Suprapubic skin (tissue), 4 donors: ENCODE results near the gene MUC5AC. TPM values are rescaled to one million over a fixed set of nuclear protein-coding genes. Genes with fewer than 3 reads are reported as not detected.

Experiments used
- DNase-seq, 2 donors: peaks; one replicate each; pipeline ENCODE4 v3.0.0-alpha.2; 2019; ENCODE audit warnings: low spot score in 2 of 2
- H3K27ac ChIP-seq: fragments of 200-600 bp; sonication (generic); one replicate; pipeline ENCODE4 v1.5.1; 2019
- H3K27me3 ChIP-seq: fragments of 200-600 bp; sonication (generic); one replicate; pipeline ENCODE4 v1.5.1; 2019
- H3K36me3 ChIP-seq: fragments of 200-600 bp; sonication (generic); one replicate; pipeline ENCODE4 v1.5.1; 2019
- H3K4me1 ChIP-seq: fragments of 200-600 bp; sonication (generic); one replicate; pipeline ENCODE4 v1.5.1; 2019
- H3K4me3 ChIP-seq: fragments of 200-600 bp; sonication (generic); one replicate; pipeline ENCODE4 v1.5.1; 2019; ENCODE audit warnings: mild to moderate bottlenecking
- H3K9me3 ChIP-seq: fragments of 200-600 bp; sonication (generic); one replicate; pipeline ENCODE4 v1.5.1; 2019
- EP300 ChIP-seq: sonication (generic); formaldehyde crosslinking; IDR thresholded peaks from one replicate; pipeline ENCODE4 v1.6.1; 2017; ENCODE audit warnings: antibody characterized with exemption
- POLR2A ChIP-seq, 2 donors: fragments of 450-650 bp; IDR thresholded peaks; one replicate each; pipeline ENCODE4 v1.6.1; 2017; ENCODE audit warnings: antibody characterized with exemption in 2 of 2, mild to moderate bottlenecking in 2 of 2, moderate library complexity in 2 of 2
- POLR2AphosphoS5 ChIP-seq, 3 donors: sonication (generic); formaldehyde crosslinking; IDR thresholded peaks; one replicate each; pipeline ENCODE4 v1.6.1; 2017; ENCODE audit warnings: antibody characterized with exemption in 3 of 3
- WGBS: methylation state at CpG from one replicate; pipeline ENCODE4 v1.1.5; 2018; 5-methylcytosine and 5-hydroxymethylcytosine counted together
- total RNA-seq, 4 donors: library from RNA; depleted of rRNA; stranded (reverse); fragments of >200 nt; gene quantifications; one replicate each; pipeline ENCODE4 v1.1.0, GENCODE V29; 2016
- TF ChIP-seq, protein P1 (sequence below), 2 donors: fragments of 200-600 bp in 1 of 2; fragments of 450-650 bp in 1 of 2; sonication (generic) in 1 of 2; IDR thresholded peaks; one replicate each; pipeline ENCODE4 v1.5.1; 2016 to 2019; ENCODE audit warnings: antibody characterized with exemption in 2 of 2, mild to moderate bottlenecking in 1 of 2, moderate library complexity in 1 of 2

Gene MUC5AC
- total RNA-seq, 4 donors from 2014 or later: not detected

DNA sequence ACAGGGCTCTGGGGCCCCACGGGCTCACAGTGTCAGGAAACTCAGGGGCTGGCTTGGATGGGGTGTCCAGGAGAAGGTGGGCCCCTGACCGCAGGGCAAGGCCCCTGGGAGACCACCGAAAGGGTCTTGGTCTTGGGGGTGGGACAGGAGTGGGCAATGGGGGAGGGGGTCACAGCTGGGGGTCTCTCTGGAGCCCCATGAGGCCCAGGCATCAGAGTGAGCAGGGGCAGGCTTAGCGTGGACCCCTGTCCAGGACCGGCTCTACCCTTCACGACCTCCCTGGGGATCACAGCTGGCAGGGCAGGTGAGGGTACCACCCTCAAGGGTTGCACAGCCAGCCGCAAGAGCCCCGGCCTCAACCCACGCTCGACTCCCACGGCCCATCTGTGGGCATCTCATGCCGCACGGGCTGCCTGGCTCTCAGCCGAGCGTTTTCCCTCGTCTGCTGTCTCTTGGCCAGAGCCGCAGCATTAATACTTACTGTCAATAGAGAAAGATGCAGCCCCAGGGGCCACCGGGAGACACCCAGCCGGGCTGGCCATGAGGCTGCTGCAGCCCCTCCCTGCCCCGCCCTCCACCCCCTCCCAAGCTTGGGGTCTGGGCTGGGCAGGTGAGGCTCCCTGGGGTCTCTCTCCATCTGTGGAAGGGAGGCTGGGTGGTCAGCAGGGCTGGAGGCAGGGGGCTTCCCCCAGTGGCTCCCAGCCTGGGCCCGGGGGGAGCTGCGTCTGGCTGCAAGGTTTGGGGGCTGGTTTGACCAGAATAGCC, 65.8 kb downstream of the MUC5AC start:
- no peaks in the 10 kb centered on the region for H3K9me3 ChIP-seq
- peaks cover 97% of the 10 kb centered on the region for H3K27me3 ChIP-seq
- H3K36me3 ChIP-seq: no peaks in the 10 kb centered on the region
- TF ChIP-seq EP300: no peak
- TF ChIP-seq, protein P1, sequence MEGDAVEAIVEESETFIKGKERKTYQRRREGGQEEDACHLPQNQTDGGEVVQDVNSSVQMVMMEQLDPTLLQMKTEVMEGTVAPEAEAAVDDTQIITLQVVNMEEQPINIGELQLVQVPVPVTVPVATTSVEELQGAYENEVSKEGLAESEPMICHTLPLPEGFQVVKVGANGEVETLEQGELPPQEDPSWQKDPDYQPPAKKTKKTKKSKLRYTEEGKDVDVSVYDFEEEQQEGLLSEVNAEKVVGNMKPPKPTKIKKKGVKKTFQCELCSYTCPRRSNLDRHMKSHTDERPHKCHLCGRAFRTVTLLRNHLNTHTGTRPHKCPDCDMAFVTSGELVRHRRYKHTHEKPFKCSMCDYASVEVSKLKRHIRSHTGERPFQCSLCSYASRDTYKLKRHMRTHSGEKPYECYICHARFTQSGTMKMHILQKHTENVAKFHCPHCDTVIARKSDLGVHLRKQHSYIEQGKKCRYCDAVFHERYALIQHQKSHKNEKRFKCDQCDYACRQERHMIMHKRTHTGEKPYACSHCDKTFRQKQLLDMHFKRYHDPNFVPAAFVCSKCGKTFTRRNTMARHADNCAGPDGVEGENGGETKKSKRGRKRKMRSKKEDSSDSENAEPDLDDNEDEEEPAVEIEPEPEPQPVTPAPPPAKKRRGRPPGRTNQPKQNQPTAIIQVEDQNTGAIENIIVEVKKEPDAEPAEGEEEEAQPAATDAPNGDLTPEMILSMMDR (IDR thresholded peaks at IDR 0.05): no peak
- TF ChIP-seq POLR2AphosphoS5 (IDR thresholded peaks at IDR 0.05): no peak
- TF ChIP-seq POLR2A (IDR thresholded peaks at IDR 0.05): no peak
- peak; percentile 57 to 72 for DNase-seq
- 64% methylated on average over 4 of the region's 22 CpGs for WGBS
- peaks cover 8% of the 10 kb centered on the region for H3K4me1 ChIP-seq
- H3K27ac ChIP-seq: no peak overlapping the region
- H3K4me3 ChIP-seq: no peak overlapping the region

DNA sequence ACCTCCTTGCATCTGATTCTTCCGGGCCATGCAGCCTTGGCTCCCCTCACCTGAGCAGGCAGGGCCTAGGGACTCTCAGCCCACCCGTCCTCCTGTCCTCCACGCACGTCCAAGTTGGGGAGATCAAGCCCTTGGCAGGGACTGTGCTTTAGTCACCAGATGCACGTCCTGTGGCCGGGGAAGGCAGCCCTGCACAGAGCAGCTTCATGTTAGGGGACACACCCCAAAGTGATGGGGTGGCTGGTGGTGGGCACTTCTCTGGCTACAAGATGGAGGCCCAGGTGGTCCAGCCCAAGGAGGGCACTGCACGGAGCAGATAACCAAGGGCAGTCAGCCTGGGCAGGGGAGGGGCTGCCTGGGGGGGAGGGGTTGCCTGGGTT, 66.3 kb downstream of the MUC5AC start:
- peaks cover 8% of the 10 kb centered on the region for H3K4me1 ChIP-seq
- WGBS: 0% methylated on average over 1 of the region's 7 CpGs
- H3K27me3 ChIP-seq: peaks cover 97% of the 10 kb centered on the region
- no peaks in the 10 kb centered on the region for H3K36me3 ChIP-seq
- H3K4me3 ChIP-seq: no peak overlapping the region
- DNase-seq: peak; percentile 52 to 75
- H3K27ac ChIP-seq: no peak overlapping the region
- no peaks in the 10 kb centered on the region for H3K9me3 ChIP-seq
- TF ChIP-seq POLR2A (IDR thresholded peaks at IDR 0.05): no peak

DNA sequence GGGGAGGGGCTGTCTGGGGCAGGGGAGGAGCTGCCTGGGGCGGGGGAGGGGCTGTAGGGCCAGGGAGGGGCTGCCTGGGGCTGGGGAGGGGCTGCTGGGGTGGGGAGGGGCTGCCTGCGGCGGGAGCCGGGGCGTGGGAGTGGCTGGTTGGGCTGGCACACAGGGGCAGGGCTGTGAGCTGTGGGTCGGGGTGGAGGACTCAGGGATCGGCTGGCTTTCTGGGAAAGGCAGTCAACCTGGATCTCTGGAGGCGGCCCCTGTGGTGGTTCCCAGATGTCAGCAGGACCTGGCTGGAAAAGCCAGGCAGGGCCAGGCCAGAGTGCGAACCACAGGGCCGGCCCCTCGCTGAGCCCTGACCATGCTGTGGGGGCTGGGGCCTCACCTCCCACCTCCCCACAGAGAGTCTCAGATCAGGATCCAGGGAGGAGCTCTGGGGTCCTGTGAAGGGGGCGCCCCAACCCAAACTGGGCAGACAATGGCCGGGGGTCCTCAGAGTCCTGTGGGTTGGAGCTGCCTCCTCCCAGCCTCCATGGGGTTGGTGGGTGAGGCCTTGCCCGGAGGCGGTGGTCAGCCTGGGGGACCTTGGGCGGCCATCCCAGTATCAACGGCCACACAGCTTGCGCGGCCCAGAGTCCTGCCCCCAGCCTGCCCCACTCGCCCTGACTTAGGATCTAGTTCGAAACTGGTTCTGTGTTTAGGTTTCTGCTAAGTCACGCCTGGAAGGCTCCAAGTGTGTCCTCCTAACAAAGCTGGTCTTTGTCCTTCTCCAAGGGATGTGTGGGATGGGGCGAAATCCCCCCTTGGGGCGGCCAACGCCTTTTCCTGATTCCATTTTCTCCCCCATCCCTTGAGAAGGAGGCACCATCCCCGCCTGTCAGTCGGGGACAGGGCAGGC, 67.0 kb downstream of the MUC5AC start:
- Histone ChIP-seq H3K36me3 (no peaks in the 10 kb centered on the region), H3K27ac (no peak overlapping the region), H3K4me3 (no peak overlapping the region), H3K27me3 (peaks cover 97% of the 10 kb centered on the region), H3K4me1 (peaks cover 8% of the 10 kb centered on the region), H3K9me3 (no peaks in the 10 kb centered on the region)
- TF ChIP-seq POLR2AphosphoS5 (IDR thresholded peaks at IDR 0.05) (no peak), POLR2A (IDR thresholded peaks at IDR 0.05) (no peak), EP300 (no peak)
- TF ChIP-seq, protein P1 (IDR thresholded peaks at IDR 0.05): no peak
- DNase-seq: peak; percentile 59 to 70
- WGBS: 40% methylated on average over 11 of the region's 27 CpGs

DNA sequence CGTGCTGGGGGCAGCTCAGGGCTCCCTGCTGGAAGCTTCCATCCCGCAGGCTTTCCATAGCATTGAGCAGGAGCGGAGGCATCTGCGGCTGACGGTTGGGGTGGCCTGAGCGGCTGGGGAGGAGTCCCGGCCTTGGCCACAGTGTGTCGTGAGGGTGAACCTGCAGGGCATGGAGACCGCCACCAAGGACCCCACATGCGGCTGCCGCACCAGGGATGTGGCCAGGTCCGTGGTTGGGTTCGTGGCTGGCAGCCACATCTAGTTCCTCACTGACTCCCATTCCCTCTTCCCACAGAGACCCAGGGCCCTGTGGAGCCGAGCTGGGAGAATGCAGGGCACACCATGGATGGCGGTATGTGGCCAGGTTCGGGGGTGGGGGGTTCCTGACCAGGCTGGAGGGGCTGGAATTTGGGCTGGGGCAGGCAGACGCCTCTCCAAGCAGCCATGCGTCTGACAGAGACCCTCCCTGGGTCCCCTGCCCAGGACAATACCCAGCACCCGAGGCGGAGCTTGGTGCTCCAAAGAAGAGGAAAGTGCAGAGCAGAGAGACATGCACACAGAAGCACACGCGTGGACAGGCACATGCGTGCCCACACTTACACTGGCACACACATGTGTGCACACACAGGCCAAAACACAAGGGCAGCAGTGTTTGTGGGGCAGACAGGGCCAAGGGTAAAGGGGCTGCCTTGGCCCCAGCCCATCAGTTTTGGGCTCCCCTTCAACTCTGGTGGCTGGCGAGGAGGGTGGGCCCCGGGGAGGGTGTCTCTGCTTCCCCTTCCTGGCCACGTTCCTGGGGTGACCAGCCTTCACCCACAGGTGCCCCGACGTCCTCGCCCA, 67.9 kb downstream of the MUC5AC start:
- Histone ChIP-seq H3K36me3 (no peaks in the 10 kb centered on the region), H3K4me1 (peaks cover 8% of the 10 kb centered on the region), H3K27me3 (peaks cover 98% of the 10 kb centered on the region), H3K27ac (no peak overlapping the region), H3K9me3 (no peaks in the 10 kb centered on the region), H3K4me3 (no peak overlapping the region)
- TF ChIP-seq, protein P1 (IDR thresholded peaks at IDR 0.05): no peak
- TF ChIP-seq POLR2AphosphoS5 (IDR thresholded peaks at IDR 0.05) (no peak), EP300 (no peak), POLR2A (IDR thresholded peaks at IDR 0.05) (no peak)
- WGBS: 76% methylated on average over 15 of the region's 29 CpGs
- DNase-seq: peak; percentile 52 to 67

DNA sequence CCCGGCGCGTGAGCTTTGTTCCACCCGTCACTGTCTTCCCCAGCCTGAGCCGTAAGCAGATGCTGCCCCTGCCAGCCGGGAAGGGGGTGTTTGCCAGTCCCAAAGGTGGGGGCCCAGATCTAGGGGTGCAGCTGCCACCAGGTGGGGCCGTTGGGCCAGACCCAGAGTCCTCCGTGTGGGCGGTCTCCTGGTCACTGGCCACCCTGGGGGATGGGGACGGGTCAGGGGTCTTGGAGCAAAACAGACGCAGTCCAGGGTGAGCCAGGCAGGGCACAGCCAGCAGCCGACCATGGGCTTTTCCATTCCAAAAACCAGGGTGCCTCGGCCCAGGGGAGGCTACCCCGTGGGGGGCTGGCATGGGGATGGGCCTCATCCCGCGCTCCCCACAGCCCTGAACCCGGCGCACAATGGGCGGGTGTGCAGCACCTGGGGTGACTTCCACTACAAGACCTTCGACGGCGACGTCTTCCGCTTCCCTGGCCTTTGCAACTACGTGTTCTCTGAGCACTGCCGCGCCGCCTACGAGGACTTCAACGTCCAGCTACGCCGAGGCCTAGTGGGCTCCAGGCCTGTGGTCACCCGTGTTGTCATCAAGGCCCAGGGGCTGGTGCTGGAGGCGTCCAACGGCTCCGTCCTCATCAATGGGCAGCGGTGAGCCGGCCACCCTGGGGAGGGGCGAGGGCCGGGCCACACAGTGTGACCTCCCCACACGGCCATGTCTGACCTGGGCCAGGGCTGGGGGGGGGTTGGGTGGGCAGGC, 68.7 kb downstream of the MUC5AC start:
- H3K36me3 ChIP-seq: no peaks in the 10 kb centered on the region
- 72% methylated on average over 20 of the region's 41 CpGs for WGBS
- H3K9me3 ChIP-seq: no peaks in the 10 kb centered on the region
- H3K4me1 ChIP-seq: peaks cover 8% of the 10 kb centered on the region
- DNase-seq: peak; percentile 62 to 67
- TF ChIP-seq POLR2A (IDR thresholded peaks at IDR 0.05) (no peak), POLR2AphosphoS5 (IDR thresholded peaks at IDR 0.05) (no peak), EP300 (no peak)
- TF ChIP-seq, protein P1 (IDR thresholded peaks at IDR 0.05): no peak
- no peak overlapping the region for H3K27ac ChIP-seq
- H3K4me3 ChIP-seq: no peak overlapping the region
- peaks cover 98% of the 10 kb centered on the region for H3K27me3 ChIP-seq
